Measurements from ENCODE around the gene CFAP58.

The CFAP58 gene

GRCh38 chr10:104374591-104374990 lies 21.0 kb downstream of the CFAP58 start:
- no peak for DNase-seq (ENCODE audit: low spot score)

GRCh38 chr10:104376784-104377300 lies 23.2 kb downstream of the CFAP58 start:
- DNase-seq (ENCODE audit: low spot score), result no peak

- DNase-seq (ENCODE audit: low spot score), result no peak
Measured at GRCh38 chr10:104380336-104380735, 26.7 kb downstream of the CFAP58 start.

GRCh38 chr10:104387130-104387888 lies 33.7 kb downstream of the CFAP58 start:
- no peak for DNase-seq (ENCODE audit: low spot score)

GRCh38 chr10:104388830-104389229 lies 35.2 kb downstream of the CFAP58 start:
- no peak for DNase-seq (ENCODE audit: low spot score)

- DNase-seq (ENCODE audit: low spot score), result no peak
Measured at GRCh38 chr10:104391150-104391968, 37.7 kb downstream of the CFAP58 start.

- no peak for DNase-seq (ENCODE audit: low spot score)
Measured at GRCh38 chr10:104391969-104392296, 38.3 kb downstream of the CFAP58 start.

- DNase-seq (ENCODE audit: low spot score), result no peak
Measured at GRCh38 chr10:104393387-104393786, 39.8 kb downstream of the CFAP58 start.

- DNase-seq (ENCODE audit: low spot score), result no peak
Measured at GRCh38 chr10:104396581-104396980, 42.9 kb downstream of the CFAP58 start.

- no peak for DNase-seq (ENCODE audit: low spot score)
Measured at GRCh38 chr10:104403636-104404035, 50.0 kb downstream of the CFAP58 start.

GRCh38 chr10:104406715-104407650 lies 53.4 kb downstream of the CFAP58 start:
- DNase-seq (ENCODE audit: low spot score), result peak; percentile 51

GRCh38 chr10:104413528-104413927 lies 59.9 kb downstream of the CFAP58 start:
- no peak for DNase-seq (ENCODE audit: low spot score)

- no peak for DNase-seq (ENCODE audit: low spot score)
Measured at GRCh38 chr10:104415526-104416165, 62.0 kb downstream of the CFAP58 start.

GRCh38 chr10:104416851-104417250 lies 63.2 kb downstream of the CFAP58 start:
- no peak for DNase-seq (ENCODE audit: low spot score)

- DNase-seq (ENCODE audit: low spot score), result no peak
Measured at GRCh38 chr10:104417637-104418292, 64.1 kb downstream of the CFAP58 start.

- DNase-seq (ENCODE audit: low spot score), result no peak
Measured at GRCh38 chr10:104424719-104425118, 71.1 kb downstream of the CFAP58 start.

GRCh38 chr10:104427989-104428388 lies 74.4 kb downstream of the CFAP58 start:
- DNase-seq (ENCODE audit: low spot score), result no peak

- DNase-seq (ENCODE audit: low spot score), result no peak
Measured at GRCh38 chr10:104429846-104430245, 76.2 kb downstream of the CFAP58 start.

- no peak for DNase-seq (ENCODE audit: low spot score)
Measured at GRCh38 chr10:104430360-104430759, 76.7 kb downstream of the CFAP58 start.

- no peak for DNase-seq (ENCODE audit: low spot score)
Measured at GRCh38 chr10:104433669-104434068, 80.0 kb downstream of the CFAP58 start.

- no peak for DNase-seq (ENCODE audit: low spot score)
Measured at GRCh38 chr10:104434601-104435000, 81.0 kb downstream of the CFAP58 start.
